Suprapubic skin (tissue), 3 donors: ENCODE measurements around the gene TCP10L.

Experiments
- POLR2A ChIP-seq, 2 donors: fragments of 450-650 bp; IDR thresholded peaks; one replicate each; pipeline ENCODE4 v1.6.1; 2017; ENCODE audit warnings: antibody characterized with exemption in 2 of 2, mild to moderate bottlenecking in 2 of 2, moderate library complexity in 2 of 2
- TF ChIP-seq, protein P1 (sequence below), 2 donors: fragments of 200-600 bp in 1 of 2; fragments of 450-650 bp in 1 of 2; sonication (generic) in 1 of 2; IDR thresholded peaks; one replicate each; pipeline ENCODE4 v1.5.1; 2016 to 2019; ENCODE audit warnings: antibody characterized with exemption in 2 of 2, mild to moderate bottlenecking in 1 of 2, moderate library complexity in 1 of 2

DNA sequence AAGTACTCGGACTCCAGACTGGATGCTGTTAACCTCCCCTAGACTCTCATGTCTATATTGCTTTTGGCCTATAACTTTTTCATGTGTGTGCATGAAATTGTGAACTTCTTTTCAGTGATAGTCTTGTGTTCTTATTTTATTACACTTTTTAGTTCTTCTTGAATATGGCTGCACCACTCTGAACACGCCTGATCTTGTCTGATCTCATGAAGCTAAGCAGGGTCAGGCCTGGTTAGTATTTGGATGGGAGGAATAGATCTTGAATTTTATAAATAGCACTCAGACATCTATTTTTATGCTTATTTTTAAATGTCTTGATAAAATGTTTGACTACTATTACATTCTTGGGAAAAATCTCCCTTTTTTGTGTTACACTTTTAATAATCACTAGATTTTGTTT lies 22.4 kb downstream of the TCP10L start:
- TF ChIP-seq, protein P1, sequence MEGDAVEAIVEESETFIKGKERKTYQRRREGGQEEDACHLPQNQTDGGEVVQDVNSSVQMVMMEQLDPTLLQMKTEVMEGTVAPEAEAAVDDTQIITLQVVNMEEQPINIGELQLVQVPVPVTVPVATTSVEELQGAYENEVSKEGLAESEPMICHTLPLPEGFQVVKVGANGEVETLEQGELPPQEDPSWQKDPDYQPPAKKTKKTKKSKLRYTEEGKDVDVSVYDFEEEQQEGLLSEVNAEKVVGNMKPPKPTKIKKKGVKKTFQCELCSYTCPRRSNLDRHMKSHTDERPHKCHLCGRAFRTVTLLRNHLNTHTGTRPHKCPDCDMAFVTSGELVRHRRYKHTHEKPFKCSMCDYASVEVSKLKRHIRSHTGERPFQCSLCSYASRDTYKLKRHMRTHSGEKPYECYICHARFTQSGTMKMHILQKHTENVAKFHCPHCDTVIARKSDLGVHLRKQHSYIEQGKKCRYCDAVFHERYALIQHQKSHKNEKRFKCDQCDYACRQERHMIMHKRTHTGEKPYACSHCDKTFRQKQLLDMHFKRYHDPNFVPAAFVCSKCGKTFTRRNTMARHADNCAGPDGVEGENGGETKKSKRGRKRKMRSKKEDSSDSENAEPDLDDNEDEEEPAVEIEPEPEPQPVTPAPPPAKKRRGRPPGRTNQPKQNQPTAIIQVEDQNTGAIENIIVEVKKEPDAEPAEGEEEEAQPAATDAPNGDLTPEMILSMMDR (IDR thresholded peaks at IDR 0.05): no peak
- no peak for TF ChIP-seq POLR2A (IDR thresholded peaks at IDR 0.05)
